Fibroblast of skin of left biceps (primary cell): ENCODE results near the gene ESX1.
"Not testable (repeated sequence)": the region's sequence is repeated elsewhere in the genome, so short reads cannot be mapped to it uniquely, and the experiment has no call there.

Source experiments
- DNase-seq, 2 experiments: peaks; one replicate each; pipeline ENCODE4 v3.0.0-alpha.2; 2013; ENCODE audit warnings: low read depth in 2 of 2

The ESX1 gene

GRCh38 chrX:104254442-104255115 is at the start of gene ESX1:
ESX1 (minus strand) TSS chrX:104254933; CDS start chrX:104254849, 84 bp downstream.
- DNase-seq: no peak

- DNase-seq: no peak
Observed at GRCh38 chrX:104295636-104296035, 40.9 kb upstream of the ESX1 start.

GRCh38 chrX:104288961-104289360 is 34.2 kb upstream of the ESX1 start:
- DNase-seq: no peak

- no peak for DNase-seq
Observed at GRCh38 chrX:104288269-104288668, 33.5 kb upstream of the ESX1 start.

- DNase-seq: no peak
Observed at GRCh38 chrX:104285201-104285600, 30.5 kb upstream of the ESX1 start.

- DNase-seq: no peak
Observed at GRCh38 chrX:104284507-104284906, 29.8 kb upstream of the ESX1 start.

- DNase-seq: no peak
Observed at GRCh38 chrX:104282166-104282725, 27.5 kb upstream of the ESX1 start.

GRCh38 chrX:104281564-104281963 is 26.8 kb upstream of the ESX1 start:
- DNase-seq: no peak

GRCh38 chrX:104280609-104281008 is 25.9 kb upstream of the ESX1 start:
- no peak for DNase-seq

GRCh38 chrX:104270916-104271512 is 16.3 kb upstream of the ESX1 start:
- DNase-seq: no peak

- DNase-seq: no peak
Observed at GRCh38 chrX:104270212-104270611, 15.5 kb upstream of the ESX1 start.

GRCh38 chrX:104255465-104255864 is 732 bp upstream of the ESX1 start:
- DNase-seq: no peak

- DNase-seq: no peak
Observed at GRCh38 chrX:104253567-104254441, 929 bp downstream of the ESX1 start.

GRCh38 chrX:104250470-104250869 is 4.3 kb downstream of the ESX1 start:
- DNase-seq: no peak

- DNase-seq: not testable (repeated sequence)
Observed at GRCh38 chrX:104230060-104230459, 24.7 kb downstream of the ESX1 start.

- DNase-seq: no peak
Observed at GRCh38 chrX:104211187-104211586, 43.5 kb downstream of the ESX1 start.

GRCh38 chrX:104205548-104205947 is 49.2 kb downstream of the ESX1 start:
- DNase-seq: no peak
